Lower leg skin (tissue), 4 donors: ENCODE data around the gene RERE. TPM values are rescaled to one million over a fixed set of nuclear protein-coding genes. Genes with fewer than 3 reads are reported as not detected.

ENCODE experiments used
- DNase-seq, 2 donors: peaks; one replicate each; pipeline ENCODE4 v3.0.0-alpha.2; 2019; ENCODE audit warnings: low spot score in 2 of 2
- H3K4me3 ChIP-seq: fragments of 200-600 bp; sonication (generic); 2 replicates; pipeline ENCODE4 v1.5.1; 2017; ENCODE audit warnings: mild to moderate bottlenecking, low read depth; ENCODE audit not compliant: poor library complexity, severe bottlenecking
- CTCF ChIP-seq, 3 donors: fragments of 450-650 bp; IDR thresholded peaks; one replicate each; pipeline ENCODE4 v1.5.1; 2016; ENCODE audit warnings: antibody characterized with exemption in 3 of 3, mild to moderate bottlenecking in 3 of 3, moderate library complexity in 2 of 3
- POLR2A ChIP-seq, 2 donors: fragments of 450-650 bp; IDR thresholded peaks; one replicate each; pipeline ENCODE4 v1.6.1; 2016 to 2017; ENCODE audit warnings: antibody characterized with exemption in 2 of 2, mild to moderate bottlenecking in 1 of 2, moderate library complexity in 1 of 2
- WGBS, 2 donors: methylation state at CpG; one replicate each; pipeline ENCODE4 v1.1.5; 2018; 5-methylcytosine and 5-hydroxymethylcytosine counted together
- intact Hi-C: fragments of 100-400 bp; cut with DNase I; formaldehyde crosslinking; loops from one replicate; pipeline ENCODE4 v1.15.0; 2023; ENCODE audit warnings: low total_unique reads
- total RNA-seq, 4 donors: library from RNA; depleted of rRNA; stranded (reverse); fragments of >200 nt; gene quantifications; one replicate each; pipeline ENCODE4 v1.1.0, GENCODE V29; 2016

The RERE gene
- total RNA-seq, 4 donors from 2014 or later: 41.0 to 84.9 (median 76.8) TPM

GRCh38 chr1:8565802-8566201 lies 251.6 kb downstream of the RERE start:
- H3K4me3 ChIP-seq: no peak overlapping the region
- no peak for DNase-seq
- TF ChIP-seq POLR2A (IDR thresholded peaks at IDR 0.05): no peak
- no peak for TF ChIP-seq CTCF (IDR thresholded peaks at IDR 0.05)
- WGBS, 2 donors: 96% methylated on average over 3 of the region's 3 CpGs
- intact Hi-C loops: loop anchor here (10.0 kb wide), 1 partner anchor 161 kb away; no protein-coding TSS in a partner anchor

GRCh38 chr1:8563944-8564537 lies 253.4 kb downstream of the RERE start:
- intact Hi-C loops: loop anchor here (10.0 kb wide), 1 partner anchor 159 kb away; no protein-coding TSS in a partner anchor
- peak in 1 of 3 donors; percentile 25 for TF ChIP-seq CTCF (IDR thresholded peaks at IDR 0.05)
- no peak for TF ChIP-seq POLR2A (IDR thresholded peaks at IDR 0.05)
- no peak overlapping the region for H3K4me3 ChIP-seq
- DNase-seq: no peak
- WGBS, 2 donors: 63 to 83% methylated on average over 2 of the region's 2 CpGs

- TF ChIP-seq CTCF (IDR thresholded peaks at IDR 0.05) (no peak), POLR2A (IDR thresholded peaks at IDR 0.05) (no peak)
- no peak for DNase-seq
- H3K4me3 ChIP-seq: no peak overlapping the region
- WGBS, 2 donors: 45 to 53% methylated on average over 4 of the region's 4 CpGs
- intact Hi-C loops: loop anchor here (10.0 kb wide), 1 partner anchor 158 kb away; no protein-coding TSS in a partner anchor
Measured at GRCh38 chr1:8562881-8563865, 254.3 kb downstream of the RERE start.

- WGBS, 2 donors: 93 to 95% methylated on average over 2 of the region's 2 CpGs
- TF ChIP-seq CTCF (IDR thresholded peaks at IDR 0.05) (no peak), POLR2A (IDR thresholded peaks at IDR 0.05) (no peak)
- intact Hi-C loops: loop anchor here (10.0 kb wide), 1 partner anchor 157 kb away; no protein-coding TSS in a partner anchor
- DNase-seq: no peak
- no peak overlapping the region for H3K4me3 ChIP-seq
Measured at GRCh38 chr1:8562222-8562621, 255.2 kb downstream of the RERE start.

GRCh38 chr1:8560611-8561544 lies 256.6 kb downstream of the RERE start:
- no peak for DNase-seq
- intact Hi-C loops: loop anchor here (10.0 kb wide), 1 partner anchor 156 kb away; no protein-coding TSS in a partner anchor
- H3K4me3 ChIP-seq: no peak overlapping the region
- no peak for TF ChIP-seq POLR2A (IDR thresholded peaks at IDR 0.05)
- TF ChIP-seq CTCF (IDR thresholded peaks at IDR 0.05): peak in 1 of 3 donors; percentile 52
- 25 to 35% methylated on average over 2 of the region's 2 CpGs for WGBS, 2 donors
